GM12891 (cell line): ENCODE data around the gene NINL.

ENCODE experiments used
- POLR2A ChIP-seq: IDR thresholded peaks from 2 replicates; pipeline ENCODE4 v1.6.1; 2011; ENCODE audit warnings: low read depth, low read length, control low read depth
- POLR2AphosphoS5 ChIP-seq: IDR thresholded peaks from 2 replicates; pipeline ENCODE4 v1.6.1; 2011; ENCODE audit warnings: low read depth, low read length, control low read depth
- SPI1 ChIP-seq: IDR thresholded peaks from 2 replicates; pipeline ENCODE4 v1.6.1; 2011; ENCODE audit warnings: low read depth, low read length, control low read depth

- TF ChIP-seq POLR2A = no peak
- TF ChIP-seq POLR2AphosphoS5 = no peak
- no peak for TF ChIP-seq SPI1
Observed at GRCh38 chr20:25571817-25572216, 13.5 kb downstream of the NINL start.
